Erythroblast (primary cell): ENCODE data around the gene CLRN2.
"Not testable (repeated sequence)": the region's sequence is repeated elsewhere in the genome, so short reads cannot be mapped to it uniquely, and the experiment has no call there.

Source experiments
- GATA1 ChIP-seq: IDR thresholded peaks from 2 replicates; pipeline ENCODE4 v1.6.1; 2011; ENCODE audit warnings: low read depth, mild to moderate bottlenecking, control low read depth, low read length, moderate library complexity
- POLR2A ChIP-seq: IDR thresholded peaks from 2 replicates; pipeline ENCODE4 v1.6.1; 2011; ENCODE audit warnings: mild to moderate bottlenecking, low read length

DNA sequence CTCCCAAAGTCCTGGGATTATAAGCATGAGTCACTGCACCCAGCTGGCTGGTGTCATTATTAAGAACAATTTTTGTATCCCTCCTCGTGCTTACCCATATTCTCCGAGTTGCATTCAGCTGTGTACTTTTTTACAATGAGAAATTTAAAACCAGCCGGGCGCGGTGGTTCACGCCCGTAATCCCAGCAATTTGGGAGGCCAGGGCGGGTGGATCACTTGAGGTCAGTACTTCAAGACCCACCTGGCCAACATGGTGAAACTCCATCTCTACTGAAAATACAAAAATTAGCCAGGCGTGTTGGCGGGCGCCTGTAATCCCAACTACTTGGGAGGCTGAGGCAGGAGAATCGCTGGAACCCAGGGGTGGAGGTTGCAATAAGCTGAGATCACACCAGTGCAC is 60.2 kb downstream of the CLRN2 start:
- TF ChIP-seq POLR2A, GATA1: not testable (repeated sequence)
